ENCODE measurements around the gene AGAP5.
"Not testable (repeated sequence)": the region's sequence is repeated elsewhere in the genome, so short reads cannot be mapped to it uniquely, and the experiment has no call there.

AGAP5 gene

DNA sequence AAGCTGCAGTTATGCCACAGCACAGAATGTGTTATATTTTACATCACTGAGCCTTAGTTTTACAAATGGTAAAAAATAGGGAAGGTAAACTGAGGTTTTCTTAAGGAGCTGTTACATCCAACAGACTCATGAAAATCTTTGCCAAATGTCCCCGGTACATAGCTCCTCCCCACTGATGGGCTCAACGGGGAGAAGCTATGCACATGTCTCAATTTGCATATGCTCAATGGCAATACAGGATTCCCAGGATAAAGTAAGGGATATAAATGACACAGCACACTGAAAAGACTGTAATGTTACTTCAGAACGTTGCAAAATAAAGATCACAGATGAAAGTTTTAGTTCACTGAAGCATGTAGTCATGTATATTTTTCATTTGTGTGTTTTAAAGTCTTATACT lies 16.6 kb upstream of the AGAP5 start:
- not testable (repeated sequence) for DNase-seq (ENCODE audit: low spot score)

DNA sequence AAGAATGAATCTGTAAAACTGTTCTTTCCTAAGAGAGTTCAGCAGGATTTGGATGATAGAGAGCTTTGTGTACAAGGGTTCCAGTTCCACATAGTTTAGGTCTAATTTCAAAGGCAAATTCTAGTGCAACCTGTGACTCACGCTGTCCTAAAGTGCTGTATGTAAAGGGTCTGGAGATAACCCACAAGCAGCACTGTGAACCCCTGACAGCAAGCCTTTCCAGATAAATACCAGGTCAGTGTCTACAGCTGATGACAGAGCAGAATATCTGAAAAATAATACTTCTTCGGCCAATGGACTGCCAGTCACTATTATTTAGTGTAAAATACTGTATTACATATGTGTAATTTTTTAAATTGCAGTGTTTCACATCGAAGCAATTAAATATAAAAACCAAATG lies 16.0 kb upstream of the AGAP5 start:
- not testable (repeated sequence) for DNase-seq (ENCODE audit: low spot score)

DNA sequence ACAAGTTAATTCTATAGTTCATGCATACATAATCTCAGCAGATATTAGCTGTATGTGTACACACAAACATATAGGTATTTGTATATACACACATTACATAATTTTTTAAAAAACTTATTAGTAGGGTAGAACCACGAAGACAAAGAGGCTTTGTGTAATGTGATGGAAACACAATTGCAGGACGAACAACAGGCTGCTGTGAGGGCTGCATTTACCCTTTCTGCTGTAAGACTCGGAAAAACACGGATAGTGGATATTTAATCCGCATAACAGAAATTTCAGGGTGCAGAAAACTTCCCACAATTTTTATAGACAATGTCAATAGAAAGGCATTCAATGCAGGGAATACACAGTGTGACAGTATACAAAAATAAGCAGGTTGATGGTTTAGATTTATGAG lies 13.8 kb upstream of the AGAP5 start:
- DNase-seq (ENCODE audit: low spot score), result not testable (repeated sequence)

DNA sequence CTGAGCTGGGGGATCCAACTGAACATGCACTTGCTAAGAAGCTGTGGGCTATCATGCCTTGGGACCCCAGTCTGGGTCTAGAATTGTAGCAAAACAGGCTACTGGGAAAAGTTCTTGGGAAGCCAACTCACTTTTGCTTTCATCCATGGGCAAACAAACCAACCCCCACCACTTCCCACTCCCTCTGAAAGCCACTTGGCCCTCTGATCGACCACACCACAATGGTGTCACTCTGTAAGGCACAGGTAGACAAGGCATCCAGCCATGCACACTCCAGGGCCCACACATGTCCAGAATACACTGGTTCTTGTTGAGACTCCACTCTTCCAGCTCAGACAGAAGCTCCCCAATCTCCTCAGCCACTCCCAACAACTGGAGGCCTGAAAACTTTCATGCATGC lies 10.2 kb upstream of the AGAP5 start:
- not testable (repeated sequence) for DNase-seq (ENCODE audit: low spot score)

DNA sequence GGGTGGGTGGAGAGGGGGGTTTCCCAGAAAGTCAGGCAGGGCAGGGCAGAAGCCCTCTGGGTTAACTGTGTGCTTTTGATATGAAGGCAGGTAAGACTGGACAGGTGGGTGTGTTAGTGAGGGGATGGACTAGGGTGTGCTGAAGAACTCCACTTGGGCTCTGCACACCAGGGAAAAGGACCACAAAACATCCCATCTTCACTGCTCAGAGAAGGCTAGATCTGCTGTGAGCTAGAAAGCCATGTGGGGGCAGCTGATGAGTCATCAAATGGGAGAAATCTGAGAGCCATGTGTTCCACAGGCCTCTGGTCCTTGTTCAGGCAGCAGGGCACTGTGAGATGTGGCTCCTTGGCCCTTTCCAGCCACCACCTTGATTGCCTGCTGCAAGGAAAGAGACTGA lies 9.7 kb upstream of the AGAP5 start:
- DNase-seq (ENCODE audit: low spot score), result not testable (repeated sequence)

DNA sequence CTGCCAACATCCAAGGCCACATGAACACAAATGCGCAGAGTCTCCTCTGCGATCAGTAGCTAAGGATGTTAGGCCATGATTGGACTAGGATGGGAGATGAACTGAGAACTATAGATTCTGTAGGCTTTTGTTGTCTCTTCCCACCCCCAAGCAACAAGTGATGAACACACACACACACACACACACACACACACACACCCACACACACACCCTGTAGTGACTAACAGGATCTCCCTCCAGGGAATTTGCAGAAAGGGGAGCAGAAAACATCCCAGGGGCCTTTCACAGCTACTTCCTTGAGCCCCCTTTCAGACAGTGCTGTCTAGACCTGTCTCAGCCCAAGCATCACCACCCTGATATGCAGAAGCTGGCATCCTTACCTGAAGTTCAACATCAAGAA lies 8.6 kb upstream of the AGAP5 start:
- DNase-seq (ENCODE audit: low spot score), result not testable (repeated sequence)

DNA sequence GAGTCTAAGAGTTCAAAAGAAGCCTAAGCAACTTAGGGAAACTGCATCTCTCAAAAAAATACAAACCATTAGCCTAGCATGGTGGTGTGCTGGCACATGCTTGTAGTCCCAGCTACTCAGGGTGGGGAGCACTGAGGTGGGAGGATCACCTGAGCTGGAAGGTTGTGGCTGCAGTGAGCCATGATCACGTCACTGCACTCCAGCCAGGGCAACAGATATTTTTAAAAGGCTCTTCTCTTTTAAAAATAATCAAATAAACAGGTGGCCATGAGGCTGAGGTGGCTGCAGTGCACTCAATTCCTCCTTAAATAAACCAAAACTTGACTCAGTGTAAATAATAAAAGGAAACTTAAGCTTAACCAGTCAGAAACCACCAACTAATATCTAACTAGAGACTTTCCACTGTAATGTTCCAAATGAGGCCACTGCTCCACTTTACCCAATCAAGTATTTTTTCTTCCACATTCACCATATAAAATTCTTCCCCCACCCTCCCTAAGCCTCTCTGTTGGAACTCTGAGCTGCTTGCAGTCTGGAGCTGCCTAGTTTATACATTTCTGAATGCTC lies 7.7 kb upstream of the AGAP5 start:
- not testable (repeated sequence) for DNase-seq (ENCODE audit: low spot score)

DNA sequence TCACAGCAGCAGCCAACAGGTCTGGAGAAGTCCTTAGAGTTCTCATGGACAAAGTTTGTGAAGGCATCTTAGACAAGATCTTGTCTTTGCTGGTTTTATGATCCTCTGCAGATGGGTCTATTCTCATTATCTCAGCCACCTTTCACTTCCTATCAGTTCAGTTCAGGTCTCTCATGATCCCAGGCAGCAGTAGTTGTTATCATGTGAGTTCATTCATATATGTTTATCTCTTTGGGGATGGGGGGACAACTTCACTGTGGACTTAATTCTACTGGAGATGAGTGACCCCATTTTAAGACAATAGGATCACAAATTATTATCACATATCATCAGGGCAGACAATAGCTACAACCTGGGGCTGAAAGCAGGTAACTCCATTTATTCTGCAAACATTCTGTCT lies 6.0 kb upstream of the AGAP5 start:
- not testable (repeated sequence) for DNase-seq (ENCODE audit: low spot score)

DNA sequence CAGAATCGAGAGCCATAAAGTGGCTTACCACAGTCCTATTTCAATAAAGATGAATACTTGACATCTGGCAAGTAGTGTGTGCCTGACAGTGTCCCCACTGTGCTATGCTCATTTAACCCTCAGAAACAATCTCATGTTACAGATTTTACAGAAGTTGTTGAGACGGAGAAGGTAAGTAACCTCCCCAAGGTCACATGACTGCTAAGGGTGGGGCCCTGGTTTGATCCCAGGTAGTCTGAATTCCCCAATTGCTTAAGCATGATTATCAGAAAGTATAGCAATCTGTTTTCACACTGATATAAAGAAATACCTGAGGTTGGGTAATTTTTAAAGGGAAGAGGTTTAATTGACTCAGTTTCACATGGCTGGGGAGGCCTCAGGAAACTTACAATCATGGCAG lies 910 bp upstream of the AGAP5 start:
- not testable (repeated sequence) for DNase-seq (ENCODE audit: low spot score)

DNA sequence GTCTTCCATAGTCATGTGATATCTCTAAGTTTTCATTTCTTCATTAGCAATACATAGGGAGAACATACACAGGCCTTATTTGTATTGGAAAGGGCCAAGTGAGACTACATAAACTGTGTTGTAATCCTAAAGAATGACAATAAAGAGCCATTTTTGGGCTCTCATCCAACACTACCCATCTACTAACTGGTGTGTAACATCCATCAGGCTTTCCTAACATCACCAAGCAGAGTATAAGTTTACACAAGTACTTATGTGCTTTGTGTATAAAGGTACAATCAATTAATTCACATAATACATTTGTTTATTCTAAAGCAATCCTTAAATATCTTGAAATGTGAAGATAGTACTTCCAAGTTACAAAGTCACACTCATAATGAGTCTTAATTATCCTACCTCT lies 2.6 kb downstream of the AGAP5 start:
- DNase-seq (ENCODE audit: low spot score), result not testable (repeated sequence)

DNA sequence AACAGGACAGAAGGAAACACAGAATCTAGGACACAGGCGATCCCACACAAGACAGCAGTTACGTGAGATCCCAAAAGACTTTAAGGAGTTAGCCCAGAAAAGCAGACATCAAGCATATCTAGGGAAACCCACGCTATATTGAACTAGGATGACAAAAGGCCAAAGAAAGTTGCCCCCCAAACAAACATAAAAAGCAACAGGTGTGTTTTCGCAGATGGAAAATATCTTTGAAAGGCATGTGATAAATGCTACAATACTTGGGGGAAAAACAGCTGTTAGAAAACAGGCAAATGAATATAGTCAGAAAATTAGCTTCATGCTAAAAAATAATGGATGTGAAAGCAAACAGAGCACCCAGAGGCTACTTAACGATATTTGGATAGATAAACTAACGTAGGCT lies 7.2 kb downstream of the AGAP5 start:
- not testable (repeated sequence) for DNase-seq (ENCODE audit: low spot score)

DNA sequence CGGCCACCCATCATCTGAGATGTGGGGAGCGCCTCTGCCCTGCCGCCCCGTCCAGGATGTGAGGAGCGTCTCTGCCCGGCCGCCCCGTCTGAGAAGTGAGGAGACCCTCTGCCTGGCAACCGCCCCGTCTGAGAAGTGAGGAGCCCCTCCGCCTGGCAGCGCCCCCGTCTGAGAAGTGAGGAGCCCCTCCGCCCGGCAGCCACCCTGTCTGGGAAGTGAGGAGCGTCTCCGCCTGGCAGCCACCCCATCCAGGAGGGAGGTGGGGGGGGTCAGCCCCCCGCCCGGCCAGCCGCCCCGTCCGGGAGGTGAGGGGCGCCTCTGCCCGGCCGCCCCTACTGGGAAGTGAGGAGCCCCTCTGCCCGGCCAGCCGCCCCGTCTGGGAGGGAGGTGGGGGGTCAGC lies 8.3 kb downstream of the AGAP5 start:
- DNase-seq (ENCODE audit: low spot score), result not testable (repeated sequence)

DNA sequence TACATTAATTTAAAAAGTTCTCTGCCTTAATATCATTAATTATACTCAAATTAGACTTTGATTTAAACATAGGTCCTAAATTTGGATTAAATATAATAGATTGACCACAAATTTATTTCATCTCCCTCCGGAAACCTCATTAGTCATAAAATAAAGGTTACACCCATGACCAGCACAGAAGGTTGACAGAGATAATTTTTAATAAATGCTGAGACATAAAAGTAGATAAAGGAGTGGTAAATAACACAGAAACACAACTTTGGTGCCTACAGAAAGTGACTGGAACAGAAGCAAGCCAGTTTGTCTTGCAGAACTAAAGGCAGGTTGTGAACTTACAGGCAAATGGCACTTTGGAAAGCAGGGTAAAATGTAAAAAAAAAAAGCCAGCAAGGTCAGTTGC lies 10.3 kb downstream of the AGAP5 start:
- not testable (repeated sequence) for DNase-seq (ENCODE audit: low spot score)

DNA sequence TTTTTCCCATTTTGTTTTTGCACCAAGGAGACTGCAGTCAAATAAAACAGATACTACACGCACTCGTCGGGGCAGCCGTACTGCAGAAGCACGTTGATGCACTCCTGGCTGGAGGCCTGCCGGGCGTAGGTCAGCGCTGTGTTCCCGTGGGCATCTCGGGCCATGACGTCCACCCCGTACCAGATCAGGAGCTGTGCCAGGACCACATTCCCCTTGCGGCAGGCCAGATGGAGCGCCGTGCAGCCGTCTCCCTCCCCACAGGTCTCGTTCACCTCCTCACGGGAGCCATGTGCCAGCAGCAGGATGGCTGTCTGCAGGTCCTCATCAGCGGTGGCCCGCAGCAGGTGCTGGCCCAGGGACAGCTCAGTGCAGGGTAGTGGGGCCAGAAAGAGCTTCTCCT lies 23.4 kb downstream of the AGAP5 start:
- not testable (repeated sequence) for DNase-seq (ENCODE audit: low spot score)

DNA sequence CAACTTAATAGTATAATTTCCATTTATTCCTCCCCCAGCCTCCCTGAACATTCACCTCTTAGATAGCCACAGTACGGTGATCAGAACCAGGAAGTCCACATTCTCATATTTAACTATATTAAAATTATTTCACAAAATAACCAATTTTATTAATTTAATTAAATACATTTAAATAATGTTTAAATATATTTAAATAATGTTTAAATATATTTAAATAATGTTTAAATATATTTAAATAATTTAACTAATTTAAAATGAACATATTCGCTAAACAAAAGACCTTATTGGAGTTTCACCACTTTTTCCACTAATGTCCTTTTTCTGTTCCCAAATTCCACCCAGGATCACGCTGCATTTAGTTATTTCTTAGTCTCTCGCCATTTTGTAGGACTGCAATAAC lies 29.5 kb downstream of the AGAP5 start:
- not testable (repeated sequence) for DNase-seq (ENCODE audit: low spot score)

DNA sequence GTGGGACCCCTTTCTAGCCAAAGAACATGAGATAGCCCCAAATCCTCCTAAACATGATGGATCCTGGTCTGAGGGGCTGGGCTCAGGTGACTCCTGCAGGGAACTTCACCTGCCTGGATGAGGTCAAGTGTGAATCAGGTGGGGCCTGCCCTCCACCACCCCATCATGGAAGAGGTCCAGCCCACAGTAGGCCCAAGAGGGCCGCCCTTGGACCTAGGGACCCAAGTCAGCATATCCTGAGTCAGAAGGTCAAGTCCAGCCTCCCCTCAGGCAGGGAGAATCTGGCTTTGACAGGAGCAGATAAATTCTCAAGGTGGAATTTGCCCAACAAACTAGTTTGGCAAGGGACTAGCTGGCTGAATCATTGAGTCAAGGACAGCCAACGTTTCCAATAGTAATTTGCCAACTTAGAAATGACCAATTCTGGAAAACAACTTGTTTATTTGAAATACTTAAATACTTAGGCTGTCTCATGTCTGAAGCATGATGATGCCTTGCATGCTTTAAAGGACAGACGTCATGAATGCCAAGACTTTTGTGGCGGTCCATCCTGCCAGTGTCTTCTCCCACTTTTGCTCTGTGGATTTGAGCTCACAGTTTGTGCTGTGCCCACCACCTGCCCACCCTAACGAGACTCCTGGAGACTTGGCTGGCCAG lies 31.6 kb downstream of the AGAP5 start:
- not testable (repeated sequence) for DNase-seq (ENCODE audit: low spot score)

DNA sequence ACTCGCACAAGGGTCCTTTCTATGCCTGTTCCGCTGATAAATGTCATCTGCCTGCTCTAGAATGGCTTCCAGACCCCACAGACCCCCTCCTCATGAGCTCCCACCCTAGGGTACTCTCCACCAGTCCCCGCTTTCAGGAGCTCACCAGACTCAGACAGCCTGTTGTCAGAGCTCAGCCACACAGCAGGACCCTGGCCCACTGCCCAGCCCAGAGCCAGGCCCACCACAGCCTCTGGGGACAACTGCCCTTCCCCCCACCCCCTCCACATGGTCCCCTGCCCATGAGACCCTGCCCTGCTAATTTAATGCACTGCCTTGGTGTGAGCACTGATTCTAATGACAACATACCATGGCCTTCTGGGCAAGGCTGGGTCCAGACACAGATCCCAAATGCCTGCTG lies 32.3 kb downstream of the AGAP5 start:
- DNase-seq (ENCODE audit: low spot score), result not testable (repeated sequence)

DNA sequence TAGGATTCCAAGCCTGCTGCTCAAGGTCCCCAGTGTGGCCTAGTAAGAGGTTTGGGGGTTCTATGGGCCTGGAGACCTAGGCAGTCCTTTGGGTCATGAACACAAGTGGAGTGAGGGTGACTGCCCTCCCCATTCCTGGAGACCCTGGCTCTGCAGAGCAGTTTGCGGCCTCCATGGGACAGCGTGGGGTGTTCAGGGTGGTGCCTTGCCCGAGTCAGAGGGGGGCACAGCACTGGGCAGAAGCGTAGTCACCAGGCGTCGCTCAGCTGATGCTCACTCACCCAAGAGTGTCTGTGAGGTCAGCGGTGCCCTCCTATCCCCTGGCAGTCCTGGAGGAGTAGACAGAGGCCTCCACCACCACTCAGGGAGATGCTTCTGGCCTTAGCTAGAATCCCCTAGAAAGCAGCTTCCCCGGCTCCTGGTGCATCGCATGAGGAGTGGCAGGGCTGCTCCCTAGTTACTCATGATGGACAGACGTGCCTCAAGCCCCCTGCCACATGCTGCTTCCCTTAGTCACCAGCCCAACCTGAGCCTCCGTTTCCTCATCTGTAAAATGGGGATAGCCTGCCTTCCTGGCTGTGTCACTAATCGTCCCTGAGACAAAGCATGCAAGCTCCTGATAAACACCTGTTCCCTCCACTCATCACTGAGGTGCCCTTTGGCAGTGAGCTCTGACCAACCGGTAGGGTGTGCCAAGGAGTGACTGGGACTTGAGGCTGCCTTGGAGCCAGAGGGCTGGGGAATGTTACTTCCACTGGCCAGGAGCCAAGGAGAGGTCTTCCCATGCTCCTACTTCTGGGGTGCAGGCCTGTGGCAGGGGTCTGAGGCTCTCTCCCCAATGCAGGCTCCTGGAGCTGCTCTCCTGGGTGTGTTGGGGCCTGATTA lies 33.5 kb downstream of the AGAP5 start:
- DNase-seq (ENCODE audit: low spot score), result not testable (repeated sequence)

DNA sequence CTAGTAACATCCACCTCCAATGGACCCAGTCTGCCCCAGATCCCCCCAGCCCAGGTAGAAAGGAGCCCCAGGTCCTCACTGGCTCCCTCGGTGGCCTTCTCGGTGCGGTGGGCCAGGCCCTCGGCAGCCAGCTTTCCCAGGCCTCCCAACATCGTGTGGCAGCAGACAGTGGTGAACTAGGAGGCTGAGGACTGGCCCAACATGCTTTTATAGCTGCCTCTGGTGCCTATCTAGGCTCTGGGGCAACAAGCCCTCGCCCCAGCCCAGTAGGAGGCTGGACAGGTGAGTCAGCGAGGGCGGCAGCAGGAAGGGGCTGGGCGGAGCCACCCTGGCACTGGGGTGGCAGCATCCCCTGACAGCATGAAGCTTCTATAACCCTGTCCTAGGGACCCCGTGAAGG lies 34.3 kb downstream of the AGAP5 start:
- not testable (repeated sequence) for DNase-seq (ENCODE audit: low spot score)

DNA sequence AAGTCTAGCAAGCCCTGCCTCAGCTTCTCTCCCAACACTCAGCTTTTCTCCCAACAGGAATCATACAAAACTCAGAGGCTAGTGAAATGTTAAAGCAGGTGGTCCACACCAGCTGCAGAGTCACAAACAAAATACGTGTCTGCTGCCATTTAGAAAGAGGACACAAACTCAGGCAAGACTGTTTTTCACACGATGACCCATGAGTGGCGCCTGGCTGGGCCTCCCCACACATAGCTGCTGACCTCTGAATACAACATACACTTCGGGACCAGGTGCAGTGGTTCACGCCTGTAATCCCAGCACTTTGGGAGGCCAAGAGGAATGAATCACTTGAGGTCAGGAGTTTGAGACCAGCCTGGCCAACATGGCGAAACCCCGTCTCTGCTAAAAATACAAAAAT lies 35.2 kb downstream of the AGAP5 start:
- DNase-seq (ENCODE audit: low spot score), result not testable (repeated sequence)

DNA sequence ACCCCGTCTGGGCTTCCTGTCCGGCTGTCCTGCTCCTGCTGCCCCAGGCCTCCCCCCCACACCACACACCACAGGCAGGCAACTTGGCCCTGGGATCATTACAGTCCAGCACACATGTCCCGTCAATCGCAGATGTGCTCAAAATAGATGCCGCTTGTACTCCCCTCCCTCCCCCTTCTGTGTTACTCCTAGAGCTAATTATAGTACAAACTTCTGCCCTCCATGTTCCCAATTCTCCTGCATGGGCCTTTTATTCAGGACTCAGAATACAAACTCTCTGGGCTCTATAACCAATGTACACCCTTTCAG lies 42.0 kb downstream of the AGAP5 start, which contains the start of gene SYNPO2L:
TSS of gene SYNPO2L (minus strand) at position 40 of the 309 bp plus-strand sequence. CDS start 107 bp downstream, outside the sequence.
- no peak for DNase-seq (ENCODE audit: low spot score)

DNA sequence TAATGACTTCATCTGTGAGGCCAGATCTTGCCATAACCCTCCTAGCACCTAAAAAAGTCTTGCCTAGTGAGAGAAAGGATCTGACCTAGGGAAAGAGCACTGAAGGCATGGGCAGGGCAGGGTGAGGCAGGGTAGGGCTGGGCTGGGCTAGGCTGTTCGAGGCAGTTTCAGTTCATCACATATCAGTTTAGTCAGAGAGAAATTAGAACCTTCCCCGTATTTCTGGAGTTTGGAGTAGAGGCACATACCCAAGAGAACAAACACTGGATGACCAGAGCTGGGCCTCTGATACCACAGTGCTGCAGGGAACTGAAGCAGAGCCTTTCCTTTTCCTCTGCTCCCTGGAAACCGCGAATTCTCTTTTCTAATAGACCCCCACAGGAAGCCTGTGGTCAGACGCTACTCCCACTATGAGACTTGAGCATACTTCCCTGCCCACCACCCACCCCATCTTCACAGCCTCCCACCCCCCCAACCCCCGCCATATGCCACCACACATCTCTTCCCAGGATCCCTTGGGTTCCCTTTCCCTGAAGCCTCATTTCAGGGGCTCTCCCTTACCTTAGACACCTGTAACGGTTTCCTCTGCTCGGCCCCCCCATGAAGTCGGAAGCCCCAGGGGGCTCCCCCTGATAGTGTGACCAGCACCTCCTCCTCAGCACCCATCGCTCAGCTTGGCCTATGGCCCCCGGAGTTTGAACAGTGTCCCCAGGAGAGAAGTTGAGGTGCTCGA lies 42.5 kb downstream of the AGAP5 start:
- no peak for DNase-seq (ENCODE audit: low spot score)

Data from COLO829 (cell line).